Left cardiac atrium (tissue), 4 donors: ENCODE data around the gene CHRDL2. TPM values are rescaled to one million over a fixed set of nuclear protein-coding genes. Genes with fewer than 3 reads are reported as not detected.
A peak's percentile ranks its signal among the peaks of the same experiment; 100 is the strongest.
"Not testable (repeated sequence)": the region's sequence is repeated elsewhere in the genome, so short reads cannot be mapped to it uniquely, and the experiment has no call there.

Source experiments
- ATAC-seq, 2 donors: fragments of 200-7000 bp; cut with Tn5 transposase; one replicate each; pipeline ENCODE4 v1.9.1; 2020; ENCODE audit warnings: mild to moderate bottlenecking in 2 of 2, moderate library complexity in 2 of 2
- DNase-seq: peaks from one replicate; pipeline ENCODE4 v3.0.0-alpha.2; 2020
- intact Hi-C, 2 donors: fragments of 100-400 bp; cut with DNase I; formaldehyde crosslinking; loops; one replicate each; pipeline versions ENCODE4 v1.14.1 to v1.15.1; 2022 to 2023
- long read RNA-seq: library from polyadenylated mRNA; unstranded; transcript quantifications from one replicate; pipeline ENCODE4 v2.0.0, GENCODE V29; 2021
- total RNA-seq, 2 donors: library from RNA; stranded (reverse); fragmentation: NEBNext Ultra II Directional; extraction: Animal tissue kit (Norgen Biotek cat#: 25700); gene quantifications; one replicate each; pipeline ENCODE4 v1.2.1, GENCODE V29; 2021
- donor health status: DM: no; HTN: yes; CAD: no.
- donor health status: DM: no; HTN: yes; CAD: no; lungs with severe emphysema.
- donor health status: DM: yes; HTN: yes; CAD: no.
- donor health status: Dilated cardiomyopathy.

CHRDL2 gene, protein sequence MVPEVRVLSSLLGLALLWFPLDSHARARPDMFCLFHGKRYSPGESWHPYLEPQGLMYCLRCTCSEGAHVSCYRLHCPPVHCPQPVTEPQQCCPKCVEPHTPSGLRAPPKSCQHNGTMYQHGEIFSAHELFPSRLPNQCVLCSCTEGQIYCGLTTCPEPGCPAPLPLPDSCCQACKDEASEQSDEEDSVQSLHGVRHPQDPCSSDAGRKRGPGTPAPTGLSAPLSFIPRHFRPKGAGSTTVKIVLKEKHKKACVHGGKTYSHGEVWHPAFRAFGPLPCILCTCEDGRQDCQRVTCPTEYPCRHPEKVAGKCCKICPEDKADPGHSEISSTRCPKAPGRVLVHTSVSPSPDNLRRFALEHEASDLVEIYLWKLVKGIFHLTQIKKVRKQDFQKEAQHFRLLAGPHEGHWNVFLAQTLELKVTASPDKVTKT
- 10 to 100 TPM in 1 of 2 donors, 1 to 10 TPM in 1; 6.1 to 25.4 TPM for total RNA-seq
- long read RNA-seq, partial matches to known transcripts, result 3 of 4 reads
- long read RNA-seq, other reads (novel, unspliced or antisense), result 0 of 4 reads

DNA sequence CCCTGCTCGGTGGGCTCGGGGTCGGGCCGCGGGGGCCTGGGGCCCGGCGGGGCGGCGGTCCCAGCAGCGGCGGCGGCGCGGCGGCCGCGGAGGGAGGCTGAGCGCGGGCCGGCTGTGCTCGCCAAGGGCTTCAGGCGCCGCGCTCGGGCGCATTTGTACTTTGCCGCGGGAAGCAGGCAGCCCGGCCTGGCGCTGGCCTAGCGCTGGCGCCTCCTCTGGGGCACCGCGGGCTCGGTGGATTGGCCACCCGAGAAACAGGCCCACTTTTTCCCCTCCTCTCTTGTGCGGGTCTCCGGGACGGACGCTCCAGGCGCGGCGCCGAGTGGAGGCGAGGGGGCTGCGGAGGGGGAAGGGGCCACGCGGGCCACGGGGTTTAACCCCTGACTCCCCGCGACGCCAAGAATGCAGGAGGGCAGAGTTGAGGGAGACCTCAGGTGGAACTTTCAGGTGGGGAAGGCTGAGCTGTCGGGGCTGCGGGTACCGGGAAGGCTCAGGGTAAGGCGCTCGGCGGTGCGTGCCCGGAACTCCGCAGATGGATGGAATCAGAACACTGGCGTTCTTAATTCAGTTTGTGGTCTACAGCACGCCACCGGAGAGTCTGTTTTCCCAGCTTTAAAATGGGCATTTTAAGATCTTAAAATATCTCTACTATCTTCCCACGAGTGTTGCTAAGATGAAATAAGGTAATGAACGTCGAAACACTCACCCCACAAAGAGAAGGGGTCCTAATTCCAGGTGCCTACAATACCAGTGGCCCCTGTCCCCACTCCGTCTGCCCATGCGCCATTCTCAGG lies at the start of gene CHRDL2:
Gene CHRDL2, minus strand, starts transcription at position 126 of the 794 bp plus-strand sequence. CDS start 538 bp downstream, outside the sequence.
- peak; percentile 51 for DNase-seq
- peak; percentile 43 to 49 for ATAC-seq
- intact Hi-C loops, result loop anchor here in 1 of 2 donors (10.0 kb wide), 1 partner anchor 277 kb away; no protein-coding TSS in a partner anchor

DNA sequence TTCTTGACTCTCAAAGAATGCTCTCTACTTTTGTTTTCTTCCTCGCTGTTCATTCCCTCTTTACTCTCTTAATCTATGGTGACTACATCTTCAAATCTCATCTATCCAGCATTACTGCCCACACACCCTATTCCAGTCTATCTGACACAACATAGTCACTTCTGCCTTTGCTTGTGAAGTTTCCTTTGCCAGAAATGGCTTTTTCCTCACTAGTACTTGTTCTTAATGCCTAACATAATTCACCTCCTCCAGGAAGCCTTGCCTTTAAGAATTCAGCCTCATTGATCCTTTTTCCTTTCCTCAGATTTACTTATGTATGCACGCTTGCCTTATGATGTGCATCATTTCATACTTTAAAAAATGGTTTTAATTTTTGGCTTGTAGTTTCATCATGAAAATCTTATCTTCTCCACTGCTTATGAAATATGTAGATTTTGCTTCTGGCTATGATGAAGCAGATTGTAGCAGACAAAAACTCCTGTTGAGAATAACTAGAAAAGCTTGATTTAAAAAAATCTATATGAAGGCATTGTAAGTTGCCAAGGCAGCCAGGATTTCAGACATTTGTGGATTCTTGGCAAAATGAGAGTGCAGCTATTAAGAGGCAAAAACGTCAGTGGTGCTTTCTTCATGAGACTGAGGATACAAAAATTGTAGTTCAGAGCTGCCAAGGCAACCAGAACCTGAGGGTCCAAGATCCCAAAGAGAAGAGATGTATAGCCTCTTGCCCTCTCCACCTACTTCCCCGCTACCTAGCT lies 49.2 kb upstream of the CHRDL2 start:
- no peak for DNase-seq
- no peak for ATAC-seq
- intact Hi-C loops, result no loop called here

DNA sequence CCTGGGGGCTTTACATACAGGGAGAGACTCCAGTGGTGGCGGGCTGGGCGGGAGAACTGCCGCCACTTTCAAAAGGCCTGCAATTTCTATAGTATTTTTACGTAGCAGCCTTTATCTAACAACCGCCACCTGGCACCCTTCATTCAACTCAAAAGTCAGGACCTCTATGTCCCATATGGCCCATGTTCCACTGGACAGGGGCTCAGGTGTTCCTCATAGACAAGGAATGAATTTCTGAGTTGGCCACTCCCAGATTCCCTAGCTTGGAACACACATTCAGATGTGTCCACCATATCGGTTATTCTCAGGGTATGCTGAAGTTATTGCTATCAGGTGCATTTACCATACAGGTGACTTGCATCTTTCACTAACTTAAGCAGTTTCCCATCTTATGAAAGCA lies 47.4 kb upstream of the CHRDL2 start:
- intact Hi-C loops, result no loop called here
- DNase-seq, result no peak
- ATAC-seq, result no peak

DNA sequence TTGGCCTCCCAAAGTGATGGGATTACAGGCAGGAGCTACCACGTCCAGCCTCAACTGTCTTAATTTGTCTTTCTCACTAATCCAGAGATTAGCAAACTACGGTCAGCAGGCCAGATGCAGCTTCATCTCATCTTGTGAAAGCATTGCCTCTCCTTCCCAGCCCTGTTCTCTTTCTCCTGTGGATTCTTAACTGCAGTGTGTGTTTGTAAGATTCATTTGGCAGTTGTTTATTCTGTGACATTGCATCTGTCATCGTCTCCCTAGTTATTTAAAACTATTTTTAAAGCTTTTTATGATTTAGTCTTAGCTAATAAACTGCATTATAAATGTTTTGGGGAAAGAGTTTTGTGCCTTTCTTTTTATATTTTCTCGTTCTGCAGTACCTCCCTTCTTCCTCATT lies 46.7 kb upstream of the CHRDL2 start:
- no peak for ATAC-seq
- intact Hi-C loops, result no loop called here
- no peak for DNase-seq

DNA sequence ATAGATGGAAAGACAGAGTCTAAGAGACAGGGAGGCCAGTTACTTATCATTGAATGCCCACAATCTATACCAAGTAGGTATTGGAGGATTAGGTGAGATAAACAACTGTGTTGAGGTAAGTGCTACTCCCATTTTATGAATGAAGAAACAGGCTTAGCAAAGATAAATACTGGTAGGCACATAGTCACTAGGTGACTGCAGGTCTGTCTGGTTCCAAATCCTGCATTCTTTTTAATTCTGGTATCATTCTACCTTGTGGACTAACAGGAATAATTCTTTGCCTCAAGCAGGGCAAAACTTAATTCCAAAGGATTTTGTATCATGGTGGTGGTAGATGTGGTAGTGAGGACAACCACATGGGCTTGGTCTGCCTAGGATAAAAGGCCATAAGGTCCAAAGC lies 45.8 kb upstream of the CHRDL2 start:
- no peak for DNase-seq
- ATAC-seq, result no peak
- intact Hi-C loops, result no loop called here

DNA sequence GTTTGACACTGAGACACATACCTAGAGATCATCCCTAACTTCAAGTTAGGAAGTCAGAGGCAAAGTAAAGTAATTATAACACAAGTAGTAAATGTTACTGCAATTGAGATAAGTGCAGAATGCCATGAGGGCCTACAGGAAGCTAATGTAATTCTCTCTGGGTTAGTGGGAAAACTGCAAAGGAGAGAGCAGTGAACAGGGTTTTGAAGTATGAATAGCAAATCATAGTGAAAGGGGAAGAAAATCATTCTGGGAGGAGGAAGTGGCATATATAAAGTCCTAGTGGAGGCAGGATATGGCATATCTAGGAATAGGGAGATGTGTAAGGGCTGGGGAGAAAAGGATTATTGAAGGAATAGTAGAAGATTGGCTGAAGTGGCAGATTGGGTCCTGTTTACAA lies 45.3 kb upstream of the CHRDL2 start:
- ATAC-seq (no peak), DNase-seq (no peak)
- intact Hi-C loops, result no loop called here

DNA sequence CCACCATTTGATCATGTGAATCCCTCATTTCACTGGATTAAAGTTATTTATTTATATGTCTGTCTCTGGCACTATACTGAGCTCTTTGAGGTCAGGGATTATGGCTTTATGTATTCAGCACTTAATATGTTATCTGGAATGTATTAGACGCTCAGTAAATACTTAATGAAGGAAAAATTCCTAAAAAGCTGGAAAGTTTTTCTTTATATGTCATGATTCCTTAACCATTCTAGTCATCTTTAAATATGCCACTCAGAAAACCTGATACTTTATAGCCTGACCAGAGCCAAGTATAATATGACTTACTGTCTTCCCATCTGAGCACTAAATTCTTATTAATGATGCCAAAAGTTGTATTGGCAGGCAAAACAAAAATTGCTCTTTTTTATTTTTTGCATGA lies 44.5 kb upstream of the CHRDL2 start:
- intact Hi-C loops, result no loop called here
- ATAC-seq, result no peak
- no peak for DNase-seq

DNA sequence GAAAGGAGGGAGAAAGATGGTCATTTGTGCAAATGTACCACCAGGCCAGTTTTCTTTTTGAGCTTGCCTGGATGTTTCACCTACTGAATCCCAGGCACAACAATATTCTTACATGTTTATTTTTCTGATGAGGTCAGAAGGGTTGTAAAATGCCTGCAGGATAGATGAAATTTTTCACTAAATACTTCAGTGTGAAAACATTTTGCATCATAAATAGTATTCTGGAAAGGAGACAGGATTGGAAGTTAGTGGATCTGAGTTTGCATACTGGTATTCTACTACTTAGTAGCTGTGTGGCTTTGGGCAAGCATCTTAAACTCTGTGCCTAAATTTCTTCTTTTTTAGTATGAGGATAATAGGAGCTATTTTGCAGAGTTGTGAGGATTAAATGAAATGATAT lies 42.2 kb upstream of the CHRDL2 start:
- intact Hi-C loops, result no loop called here
- DNase-seq, result no peak
- no peak for ATAC-seq

DNA sequence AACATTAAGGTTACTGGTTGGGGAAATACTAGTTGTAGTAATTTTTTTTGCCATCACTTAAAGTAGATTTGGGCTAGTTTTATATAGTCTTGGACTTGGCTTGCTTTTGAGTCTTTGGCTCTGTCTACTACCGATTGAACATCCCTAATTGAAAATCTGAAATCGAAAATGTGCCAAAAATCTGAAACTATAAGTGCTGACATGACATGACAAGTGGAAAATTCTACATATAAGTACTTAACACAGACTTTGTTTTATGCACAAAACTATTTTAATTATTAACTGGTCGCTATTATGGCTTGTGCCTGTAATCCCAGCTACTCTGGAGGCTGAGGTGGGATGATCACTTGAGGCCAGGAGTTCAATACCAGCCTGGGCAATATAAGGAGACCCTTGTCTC lies 39.9 kb upstream of the CHRDL2 start:
- DNase-seq (no peak), ATAC-seq (no peak)
- intact Hi-C loops, result no loop called here

GRCh38 chr11:74770456-74770855 lies 39.2 kb upstream of the CHRDL2 start:
- DNase-seq (no peak), ATAC-seq (no peak)
- intact Hi-C loops, result no loop called here

DNA sequence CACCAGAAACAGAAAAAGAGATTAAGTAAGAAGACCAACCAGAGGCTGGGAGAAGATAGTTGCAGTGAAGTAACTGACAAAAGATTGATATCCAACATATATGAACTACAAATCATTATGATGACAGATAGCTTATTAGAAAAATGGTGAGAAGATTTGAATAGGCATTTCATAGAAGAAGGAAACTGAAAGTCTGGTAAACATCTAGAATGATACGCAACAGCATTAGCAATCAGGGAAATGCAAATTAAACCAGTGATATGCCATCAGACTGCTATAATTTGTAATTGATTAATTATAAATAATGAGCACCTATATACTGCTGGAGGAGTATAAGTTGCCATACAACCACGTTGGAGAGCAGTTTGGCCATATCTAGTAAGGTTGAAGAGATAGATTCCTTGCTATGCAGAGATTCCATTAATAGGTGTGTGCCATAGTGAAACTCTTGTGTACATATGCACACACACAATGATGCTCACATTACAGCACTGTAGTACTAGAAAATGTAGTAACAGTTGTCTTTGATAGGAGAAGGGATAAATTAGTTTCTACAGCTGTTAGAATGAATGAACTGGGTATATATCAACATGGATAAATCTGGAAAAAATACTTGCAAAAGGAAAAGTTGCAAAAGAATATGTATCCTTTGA lies 38.0 kb upstream of the CHRDL2 start:
- no peak for ATAC-seq
- DNase-seq, result no peak
- intact Hi-C loops, result no loop called here

DNA sequence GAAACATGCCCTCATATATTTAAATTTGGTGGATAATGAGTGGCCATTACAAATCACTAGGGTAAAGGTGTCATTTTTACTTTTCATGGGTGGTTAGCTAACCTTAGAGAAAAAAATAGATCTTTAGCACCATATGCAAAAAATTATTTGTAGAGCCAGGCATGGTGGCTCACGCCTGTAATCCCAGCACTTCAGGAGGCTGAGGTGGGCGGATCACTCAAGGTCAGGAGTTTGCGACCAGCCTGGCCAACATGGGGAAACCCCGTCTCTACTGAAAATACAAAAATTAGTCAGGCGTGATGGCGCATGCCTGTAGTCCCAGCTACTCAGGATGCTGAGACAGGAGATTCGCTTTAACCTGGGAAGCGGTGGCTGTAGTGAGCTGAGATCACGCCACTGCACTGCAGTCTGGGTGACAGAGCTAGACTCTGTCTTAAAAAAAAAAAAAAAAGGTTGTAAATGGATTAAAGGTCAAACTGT lies 37.0 kb upstream of the CHRDL2 start:
- intact Hi-C loops, DNase-seq, ATAC-seq: not testable (repeated sequence)

DNA sequence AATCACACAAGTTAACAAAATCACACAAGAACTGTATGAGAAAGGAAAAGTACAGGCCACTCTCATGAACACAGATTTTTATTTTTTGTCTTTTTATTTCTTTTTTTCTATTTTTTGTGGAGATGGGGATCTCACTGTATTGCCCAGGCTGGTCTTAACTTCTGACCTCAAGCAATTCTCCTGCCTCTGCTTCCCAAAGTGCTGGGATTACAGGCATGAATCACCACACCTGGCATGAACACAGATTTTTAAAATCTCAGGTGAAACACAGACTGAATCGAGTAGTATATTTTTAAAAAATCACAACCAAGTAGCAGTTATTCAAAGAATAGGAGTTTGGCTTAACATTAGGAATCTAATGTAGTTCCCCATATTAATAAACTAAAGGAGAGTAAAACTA lies 35.7 kb upstream of the CHRDL2 start:
- no peak for ATAC-seq
- no peak for DNase-seq
- intact Hi-C loops, result no loop called here

DNA sequence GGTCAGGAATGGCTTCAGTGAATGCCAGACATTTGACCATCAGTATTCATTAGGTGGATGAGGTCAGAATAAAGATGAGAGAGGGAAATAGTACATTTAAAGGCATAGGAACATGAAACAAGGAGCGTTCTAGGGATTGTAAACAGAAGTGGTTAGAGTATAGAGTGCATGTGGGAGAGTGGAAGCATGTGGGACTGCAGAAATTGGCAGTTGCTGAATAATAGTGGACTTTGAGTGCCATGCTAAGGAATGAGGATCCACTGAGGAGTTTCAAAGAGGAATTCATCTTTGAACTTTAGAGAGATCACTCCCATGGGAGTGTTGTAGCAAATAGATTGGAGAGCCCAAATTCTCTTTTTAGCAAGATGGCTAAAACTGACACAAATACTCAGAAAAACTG lies 25.3 kb upstream of the CHRDL2 start:
- ATAC-seq (no peak), DNase-seq (no peak)
- intact Hi-C loops, result no loop called here

DNA sequence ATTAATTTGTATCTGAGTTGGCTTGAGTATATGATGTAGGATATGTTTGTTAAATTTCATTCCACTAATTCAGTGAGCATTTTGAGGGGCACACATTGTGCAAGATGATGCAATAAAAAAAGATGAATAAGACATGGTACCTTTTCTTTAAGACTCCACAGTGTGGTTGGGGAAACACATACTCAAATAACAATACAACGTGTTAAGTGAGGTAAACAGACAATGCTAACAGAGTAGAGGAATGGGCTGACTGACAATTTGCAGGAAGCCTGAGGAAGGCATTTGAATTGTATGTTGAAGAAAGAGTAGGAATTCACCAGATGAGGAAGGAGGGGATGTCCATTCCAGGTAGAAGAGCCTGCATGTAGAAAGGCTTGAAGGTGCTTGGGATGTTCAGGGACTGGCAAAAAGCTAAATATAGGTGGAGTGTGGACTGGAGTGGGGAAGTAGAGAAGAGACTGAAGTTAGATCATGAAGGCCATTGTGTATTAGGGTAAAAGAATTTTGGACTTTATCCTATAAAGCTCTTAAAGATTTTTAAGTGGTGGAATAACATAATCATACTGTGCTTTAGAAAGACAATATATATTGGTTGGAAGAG lies 24.3 kb upstream of the CHRDL2 start:
- DNase-seq (no peak), ATAC-seq (peak in 1 of 2 donors; percentile 33)
- intact Hi-C loops, result no loop called here

DNA sequence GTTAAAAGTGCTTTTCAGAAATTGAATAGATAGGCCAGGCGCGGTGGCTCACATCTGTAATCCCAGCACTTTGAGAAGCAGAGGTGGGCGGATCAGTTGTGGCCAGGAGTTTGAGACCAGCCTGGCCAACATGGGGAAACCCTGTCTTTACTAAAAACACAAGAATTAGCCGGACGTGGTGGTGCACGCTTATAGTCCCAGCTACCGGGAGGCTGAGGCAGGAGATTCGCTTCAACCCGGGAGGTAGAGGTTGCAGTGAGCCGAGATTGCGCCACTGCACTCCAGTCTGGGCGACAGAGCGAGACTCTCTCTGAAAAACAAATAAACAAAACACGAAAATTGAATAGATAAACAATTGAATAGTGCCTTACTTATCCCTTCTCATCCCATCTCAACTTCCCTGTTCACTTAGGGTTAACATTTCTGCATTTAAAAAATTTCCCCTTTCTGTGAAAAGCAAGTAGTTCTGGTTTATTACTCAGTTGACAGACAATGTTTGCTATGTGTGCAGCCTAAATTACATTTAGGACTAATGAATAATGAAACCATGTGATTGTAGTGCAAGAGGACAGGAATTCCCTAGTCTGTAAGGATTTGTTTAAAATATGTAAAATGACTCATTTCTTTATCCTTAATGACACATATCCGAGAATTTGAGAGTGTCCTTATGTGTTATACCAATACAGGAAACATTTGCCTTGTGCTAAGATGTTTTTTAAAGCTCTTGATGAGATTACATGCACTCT lies 23.5 kb upstream of the CHRDL2 start:
- intact Hi-C loops, result no loop called here
- ATAC-seq, result peak in 1 of 2 donors; percentile 42
- DNase-seq, result no peak

DNA sequence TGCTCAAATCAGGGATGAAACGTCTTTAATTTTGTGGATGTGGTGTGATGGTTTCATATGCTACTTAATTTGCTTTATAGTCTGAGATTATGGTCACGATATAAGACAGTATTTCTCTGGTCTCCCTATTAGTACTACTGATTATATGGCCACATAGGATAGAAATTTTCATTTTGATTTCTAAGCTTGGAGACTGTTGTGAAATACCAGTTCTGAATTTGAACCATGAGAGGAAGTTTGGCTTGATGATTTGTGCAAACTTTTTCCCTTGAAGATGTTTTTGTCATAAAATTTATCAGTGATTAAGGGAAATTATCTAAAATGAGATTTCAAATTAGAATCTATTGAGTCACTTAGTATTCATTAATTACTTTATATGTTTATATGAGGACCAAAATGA lies 20.1 kb upstream of the CHRDL2 start:
- ATAC-seq (no peak), DNase-seq (no peak)
- intact Hi-C loops, result no loop called here

- intact Hi-C loops, ATAC-seq, DNase-seq: not testable (repeated sequence)
Observed at GRCh38 chr11:74750598-74750997, 19.4 kb upstream of the CHRDL2 start.
